Fibroblast of villous mesenchyme (primary cell): ENCODE data around the gene SMCHD1. TPM values are rescaled to one million over a fixed set of nuclear protein-coding genes. Genes with fewer than 3 reads are reported as not detected.

Experiments used
- DNase-seq: peaks from one replicate; pipeline ENCODE4 v3.0.0-alpha.2; 2010; ENCODE audit warnings: low read depth
- H3K4me3 ChIP-seq: 2 replicates; pipeline ENCODE4 v1.5.1; 2011; ENCODE audit warnings: low read depth, mild to moderate bottlenecking, low read length
- CTCF ChIP-seq: IDR thresholded peaks from 2 replicates; pipeline ENCODE4 v1.5.1; 2012; ENCODE audit warnings: low read depth, mild to moderate bottlenecking, low read length; ENCODE audit not compliant: insufficient read depth
- total RNA-seq: library from RNA; depleted of rRNA; stranded (reverse); fragments of >200 nt; gene quantifications from 2 replicates; pipeline ENCODE4 v1.2.3, GENCODE V29; 2012

SMCHD1 gene
- total RNA-seq, 1 donor, result 104 TPM

- DNase-seq, result no peak
- H3K4me3 ChIP-seq, result no peak overlapping the region
Measured at GRCh38 chr18:2697184-2697583, 41.7 kb downstream of the SMCHD1 start.

GRCh38 chr18:2699001-2699400 is 43.5 kb downstream of the SMCHD1 start:
- DNase-seq, result no peak
- TF ChIP-seq CTCF, result no peak
- H3K4me3 ChIP-seq, result no peak overlapping the region

More at GRCh38 chr18:2697184-2697583, 41.7 kb downstream of the SMCHD1 start:
- TF ChIP-seq CTCF, result no peak

GRCh38 chr18:2704541-2704940 is 49.0 kb downstream of the SMCHD1 start:
- no peak overlapping the region for H3K4me3 ChIP-seq
- DNase-seq, result no peak
- TF ChIP-seq CTCF, result no peak

GRCh38 chr18:2706903-2707302 is 51.4 kb downstream of the SMCHD1 start:
- TF ChIP-seq CTCF, result no peak

GRCh38 chr18:2707551-2708168 is 52.1 kb downstream of the SMCHD1 start:
- no peak for TF ChIP-seq CTCF
- DNase-seq, result no peak
- no peak overlapping the region for H3K4me3 ChIP-seq

More at GRCh38 chr18:2706903-2707302, 51.4 kb downstream of the SMCHD1 start:
- H3K4me3 ChIP-seq, result no peak overlapping the region
- no peak for DNase-seq

GRCh38 chr18:2709316-2709715 is 53.8 kb downstream of the SMCHD1 start:
- no peak overlapping the region for H3K4me3 ChIP-seq
- peak; percentile 8 for DNase-seq

More at GRCh38 chr18:2709316-2709715, 53.8 kb downstream of the SMCHD1 start:
- no peak for TF ChIP-seq CTCF
